ENCODE results near the gene DNAH6.
"Not testable (repeated sequence)": the region's sequence is repeated elsewhere in the genome, so short reads cannot be mapped to it uniquely, and the experiment has no call there.

The DNAH6 gene

DNA sequence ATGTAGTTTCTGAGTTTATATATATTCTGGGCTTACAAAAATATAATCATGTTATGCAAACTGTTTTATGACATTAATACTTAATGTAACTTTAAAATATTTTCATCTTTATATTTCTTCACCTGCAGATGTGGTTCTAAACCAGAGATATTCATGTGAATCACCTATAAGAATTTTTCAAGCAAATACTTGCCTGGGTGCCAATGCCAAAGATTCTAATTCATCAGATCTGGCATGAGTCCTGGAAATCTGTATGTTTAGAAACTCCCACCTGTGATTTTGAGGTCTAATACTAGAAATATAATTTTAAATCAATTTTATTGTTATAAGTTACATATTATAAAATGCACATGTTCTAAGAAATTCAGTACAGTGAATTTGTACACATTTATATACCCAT is 19.9 kb upstream of the DNAH6 start:
- DNase-seq (ENCODE audit: low spot score) (no peak), FAIRE-seq (no peak)

DNA sequence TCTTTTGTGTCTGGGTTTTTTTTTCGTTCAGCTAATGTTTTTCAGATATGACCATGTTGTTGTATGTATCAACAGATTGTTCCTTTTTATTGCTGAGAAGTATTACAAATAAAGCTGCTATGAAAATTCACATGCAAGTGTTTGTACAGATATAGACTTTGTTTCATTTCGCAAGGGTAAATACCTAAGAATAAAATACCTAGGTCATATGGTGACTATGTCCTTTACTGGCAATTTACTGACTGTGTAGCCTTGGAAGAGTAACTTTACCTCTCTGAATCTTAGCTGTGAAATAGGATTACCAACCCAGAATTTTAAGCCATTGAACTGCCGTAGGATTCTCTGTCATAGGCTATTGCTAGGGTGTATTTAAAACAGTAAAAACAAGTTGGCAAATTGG is 19.0 kb upstream of the DNAH6 start:
- FAIRE-seq: no peak
- DNase-seq (ENCODE audit: low spot score): no peak

DNA sequence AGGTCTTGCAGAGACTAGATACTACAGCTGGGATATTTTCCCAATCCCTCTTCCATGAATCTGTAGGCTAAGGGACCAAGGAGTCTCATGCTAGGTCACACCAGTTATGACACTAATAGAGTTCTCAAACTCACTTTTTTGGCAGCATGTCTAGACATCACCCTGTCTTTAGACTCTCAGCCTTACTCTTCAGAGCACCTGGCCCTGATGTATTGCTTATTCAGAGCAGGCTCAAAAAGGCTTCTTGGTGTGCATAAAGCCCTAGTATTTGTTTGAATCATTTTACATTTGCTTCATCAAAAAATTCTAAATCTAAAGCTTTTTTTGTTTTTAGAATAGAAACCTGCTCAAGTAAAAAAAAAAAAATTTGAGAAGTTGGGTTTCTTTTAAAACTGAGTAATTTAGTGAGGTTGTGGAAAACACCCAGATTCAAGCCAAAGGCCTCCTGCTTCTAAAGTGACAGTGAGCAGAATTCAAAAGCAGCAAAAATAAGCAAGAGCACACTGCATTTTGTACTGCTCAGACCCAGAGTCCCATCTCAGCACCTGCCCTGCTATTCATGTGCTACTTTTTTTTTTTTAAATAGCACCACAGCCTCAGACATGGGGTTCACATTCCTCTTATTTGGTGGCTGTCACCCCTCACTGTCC is 18.0 kb upstream of the DNAH6 start:
- DNase-seq (ENCODE audit: low spot score) (no peak), FAIRE-seq (no peak)

DNA sequence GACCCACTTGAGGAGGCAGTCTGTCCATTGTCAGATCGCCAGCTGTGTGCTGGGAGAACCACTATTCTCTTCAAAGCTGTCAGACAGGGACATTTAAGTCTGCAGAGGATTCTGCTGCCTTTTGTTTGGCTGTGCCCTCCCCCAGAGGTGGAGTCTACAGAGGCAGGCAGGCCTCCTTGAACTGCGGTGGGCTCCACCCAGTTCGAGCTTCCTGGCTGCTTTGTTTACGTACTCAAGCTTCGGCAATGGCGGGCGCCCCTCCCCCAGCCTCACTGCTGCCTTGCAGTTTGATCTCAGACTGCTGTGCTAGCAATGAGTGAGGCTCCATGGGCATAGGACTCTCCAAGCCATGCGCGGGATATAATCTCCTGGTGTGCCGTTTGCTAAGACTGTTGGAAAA is 5.3 kb upstream of the DNAH6 start:
- FAIRE-seq; DNase-seq (ENCODE audit: low spot score): not testable (repeated sequence)

DNA sequence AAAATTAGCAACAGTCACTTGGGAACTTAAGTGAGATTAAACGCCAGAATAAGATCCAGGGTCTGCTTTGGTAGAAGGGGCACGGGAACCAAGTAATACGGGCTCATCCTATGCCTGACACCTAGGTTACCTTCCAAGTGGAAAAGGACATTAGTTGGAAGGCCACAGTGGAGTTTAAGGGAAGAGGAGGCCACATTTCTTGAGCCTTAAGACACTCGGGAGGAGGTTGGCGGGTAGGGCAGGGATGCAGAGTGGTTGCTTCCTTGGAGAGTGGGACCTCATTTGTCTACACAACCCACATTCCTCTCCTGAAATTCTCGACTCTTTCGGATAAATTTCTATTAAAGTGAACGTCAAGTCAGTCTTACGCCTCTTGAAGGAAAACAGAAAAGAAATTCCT is 510 bp upstream of the DNAH6 start:
- DNase-seq (ENCODE audit: low spot score): no peak
- FAIRE-seq: no peak

DNA sequence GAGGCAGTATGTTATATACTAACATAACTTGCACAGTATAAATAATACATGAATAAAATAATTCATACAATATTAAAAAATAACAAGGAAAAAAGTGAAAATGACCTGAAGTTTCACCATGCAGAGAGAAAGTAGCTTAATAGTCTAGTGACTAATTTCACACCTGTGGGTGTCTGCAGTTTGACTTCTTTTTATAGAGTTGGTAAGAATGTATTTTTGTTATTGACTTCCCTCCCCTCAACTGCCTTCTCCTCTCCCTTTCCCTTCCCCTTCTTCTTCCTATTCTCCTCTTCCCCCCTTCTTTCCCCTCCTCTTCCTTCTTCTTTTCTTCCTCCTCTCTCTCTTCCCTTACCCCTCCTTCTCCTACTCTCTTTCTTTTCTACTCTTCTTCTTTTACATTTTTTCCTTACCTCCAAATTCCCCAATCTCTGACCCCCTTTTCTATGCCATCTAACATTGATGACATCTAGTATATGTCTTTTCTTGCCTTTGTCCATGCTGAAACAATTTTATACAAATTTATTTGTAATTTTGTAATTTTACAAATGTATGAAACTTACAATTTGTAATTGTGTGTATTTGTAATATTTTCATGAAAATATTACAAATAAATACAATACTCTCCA is 3.1 kb downstream of the DNAH6 start:
- FAIRE-seq (no peak), DNase-seq (ENCODE audit: low spot score) (no peak)

DNA sequence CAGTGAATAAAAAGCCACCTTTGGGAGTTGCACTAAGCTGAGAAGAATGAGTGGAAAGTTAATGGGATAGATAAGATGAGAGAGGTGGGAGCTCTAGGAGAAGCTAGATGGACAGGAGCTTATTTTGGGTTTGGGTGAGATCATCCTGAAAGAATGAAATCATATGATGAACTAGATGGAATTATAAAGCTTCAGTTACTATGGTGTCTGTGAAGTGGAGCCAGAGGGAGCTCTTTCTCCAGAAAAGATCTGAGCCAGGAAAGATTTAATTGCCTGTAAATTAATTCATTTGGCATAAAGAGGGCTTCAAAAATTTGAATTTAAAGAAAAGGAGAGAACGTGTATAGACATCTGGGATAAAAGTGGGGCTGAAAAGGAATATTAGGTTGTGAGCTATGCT is 10.3 kb downstream of the DNAH6 start:
- no peak for FAIRE-seq

DNA sequence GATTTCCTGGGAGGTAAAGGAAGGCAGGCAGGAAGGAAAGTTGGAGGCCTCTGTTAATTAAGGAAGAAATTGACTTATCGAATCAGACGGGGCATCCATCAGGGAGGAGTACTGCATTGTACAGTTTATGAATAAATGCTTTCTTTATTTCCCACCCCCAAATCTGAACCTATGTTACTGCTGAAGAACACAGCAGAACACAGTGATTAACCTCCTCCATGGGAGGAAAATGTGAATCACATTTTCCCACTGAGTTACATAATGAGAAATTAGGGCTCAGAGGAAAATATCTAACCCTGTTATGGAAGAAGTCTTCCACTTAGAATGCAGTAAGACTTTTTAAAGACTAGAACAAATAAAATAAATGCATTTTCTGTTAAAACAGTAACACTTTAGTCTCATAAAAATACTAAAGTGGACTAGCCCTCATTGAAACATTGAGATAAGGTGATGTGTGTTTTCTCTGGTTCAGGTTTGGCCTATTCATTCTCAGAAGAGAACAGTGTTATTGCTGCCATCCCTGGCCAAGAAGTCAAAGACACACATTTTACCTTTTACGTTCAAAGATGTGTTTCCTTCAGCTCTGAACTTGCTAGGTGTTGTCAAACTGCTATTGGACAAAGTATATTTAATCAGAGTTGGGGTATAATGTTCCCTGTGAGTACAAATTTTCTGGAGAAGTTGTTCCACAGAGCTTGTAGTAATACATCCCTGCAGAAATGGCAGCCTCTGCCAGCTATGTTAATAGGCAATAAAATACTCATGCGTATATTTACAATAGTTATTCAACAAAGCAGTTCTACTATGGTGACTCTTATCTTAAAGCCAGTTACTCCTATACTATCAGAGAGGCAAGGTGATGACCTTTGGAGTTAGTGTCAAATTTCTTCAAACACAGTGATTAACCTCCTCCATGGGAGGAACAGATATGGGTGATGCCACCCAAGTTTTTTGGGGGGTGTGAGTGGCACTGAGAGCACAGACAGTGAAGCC is 11.1 kb downstream of the DNAH6 start:
- no peak for DNase-seq (ENCODE audit: low spot score)

More for the DNA sequence above, 10.3 kb downstream of the DNAH6 start:
- no peak for DNase-seq (ENCODE audit: low spot score)

DNA sequence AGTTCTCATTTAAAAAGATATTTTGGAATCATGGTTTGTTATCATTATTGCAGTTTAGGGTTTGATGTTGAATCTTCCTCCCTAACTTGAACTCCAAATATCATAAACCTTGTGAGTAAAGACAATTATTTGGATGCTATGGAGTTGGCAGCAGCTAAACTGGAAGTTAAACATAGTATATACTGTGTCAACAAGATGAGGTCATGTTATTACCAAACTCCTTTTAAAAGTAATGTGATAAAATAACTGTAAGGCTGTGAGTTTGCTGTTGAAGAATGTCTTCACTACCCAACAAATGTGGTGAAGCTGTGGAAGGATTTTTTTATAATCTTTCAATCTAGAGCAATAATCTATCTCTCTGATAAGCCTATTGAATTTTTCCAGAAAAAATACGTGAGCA is 16.0 kb downstream of the DNAH6 start:
- no peak for FAIRE-seq
- DNase-seq (ENCODE audit: low spot score): no peak

More for the DNA sequence above, 11.1 kb downstream of the DNAH6 start:
- FAIRE-seq: no peak

DNA sequence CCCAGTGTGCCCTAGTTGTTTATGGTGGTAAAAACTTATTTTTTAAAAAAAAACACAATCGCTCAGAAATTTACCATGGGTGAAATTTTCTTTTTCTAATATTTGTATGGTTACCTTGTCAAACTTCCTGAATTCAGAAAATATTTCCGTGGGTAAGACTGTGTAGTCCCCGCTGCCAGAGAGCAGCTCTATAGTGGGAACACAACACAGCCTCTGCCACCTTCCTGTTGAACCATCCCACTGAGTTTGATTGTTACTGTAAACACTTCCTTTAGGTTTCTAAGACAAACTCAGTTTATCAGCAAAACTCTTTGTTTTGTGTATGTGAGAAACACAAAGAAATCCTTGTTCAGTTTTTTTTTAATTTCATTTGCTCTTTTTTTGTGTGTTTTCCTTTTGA is 17.9 kb downstream of the DNAH6 start:
- FAIRE-seq (no peak), DNase-seq (ENCODE audit: low spot score) (no peak)

DNA sequence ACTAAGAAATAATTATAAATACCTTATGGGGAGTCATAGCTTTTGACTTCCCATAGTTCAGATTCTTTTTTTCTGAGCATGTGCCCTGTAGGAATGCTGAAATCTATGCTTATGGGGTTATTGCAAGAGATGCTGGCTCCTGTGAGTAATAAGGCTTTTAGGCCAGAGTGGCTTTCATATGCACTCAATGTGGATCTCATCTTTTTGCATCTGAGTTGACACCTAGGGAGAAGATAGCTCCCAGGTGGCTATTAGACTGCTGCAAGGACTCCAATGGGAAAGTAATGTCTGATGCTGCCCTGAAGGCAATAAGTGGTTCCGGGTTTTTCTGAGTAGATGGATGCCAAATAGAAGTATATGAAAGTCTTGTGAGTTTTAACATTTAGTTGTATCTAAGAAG is 21.0 kb downstream of the DNAH6 start:
- DNase-seq (ENCODE audit: low spot score): no peak
- FAIRE-seq: no peak

DNA sequence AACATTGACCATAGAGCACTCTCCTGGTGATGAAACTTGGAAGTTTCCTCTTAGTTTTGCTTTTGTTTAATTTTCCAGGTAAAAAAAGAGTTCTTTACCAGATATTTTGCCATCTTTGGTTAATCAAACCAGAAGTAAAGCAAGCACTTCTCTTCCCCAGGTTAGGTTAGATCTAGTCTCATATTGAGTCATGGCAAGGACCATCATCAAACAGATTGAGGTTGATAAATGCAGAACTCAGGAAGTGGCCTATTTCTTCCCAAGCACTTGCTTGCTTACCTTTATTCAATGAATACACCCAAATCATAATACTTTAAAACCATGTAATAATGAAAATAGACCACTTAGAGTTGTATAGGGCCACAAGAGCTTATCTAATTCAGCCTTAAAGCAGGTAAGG is 23.4 kb downstream of the DNAH6 start:
- DNase-seq (ENCODE audit: low spot score) (no peak), FAIRE-seq (no peak)

DNA sequence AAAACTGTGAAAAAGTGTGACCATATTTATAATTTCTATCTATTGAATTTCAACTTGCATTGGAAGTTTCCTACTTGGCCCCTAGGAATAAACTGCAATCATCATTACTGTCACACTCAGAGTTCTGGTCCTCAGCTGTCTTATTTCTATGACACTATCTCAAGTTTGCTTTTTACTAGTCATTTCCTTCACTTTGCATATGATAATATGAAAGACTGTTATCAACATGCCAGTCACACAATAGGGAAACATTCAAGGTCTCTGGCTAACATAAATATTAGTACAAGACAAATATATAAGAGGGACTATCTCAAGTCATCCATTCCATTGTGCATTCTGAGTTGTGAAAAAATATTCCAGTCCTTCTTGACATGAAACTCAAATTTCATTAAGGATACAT is 28.7 kb downstream of the DNAH6 start:
- FAIRE-seq (no peak), DNase-seq (ENCODE audit: low spot score) (no peak)

DNA sequence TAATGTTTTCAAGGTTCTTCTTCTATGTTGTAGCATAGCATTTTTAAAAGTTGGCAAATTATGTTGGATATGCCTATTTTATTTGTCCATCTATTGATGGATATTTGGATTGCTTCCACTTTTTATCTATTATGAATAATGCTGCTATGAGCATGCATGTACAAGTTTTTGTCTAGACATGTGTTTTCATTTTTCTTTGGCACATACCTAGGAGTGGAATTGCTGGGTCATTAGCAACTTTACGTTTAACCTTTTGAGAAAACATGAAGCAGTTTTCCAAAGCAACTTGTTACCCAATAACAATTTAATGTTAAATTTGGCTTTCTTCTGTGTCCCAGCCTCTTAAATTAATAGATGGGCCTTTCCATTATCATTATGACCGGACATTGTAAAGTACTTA is 30.3 kb downstream of the DNAH6 start:
- DNase-seq (ENCODE audit: low spot score): no peak
- no peak for FAIRE-seq

DNA sequence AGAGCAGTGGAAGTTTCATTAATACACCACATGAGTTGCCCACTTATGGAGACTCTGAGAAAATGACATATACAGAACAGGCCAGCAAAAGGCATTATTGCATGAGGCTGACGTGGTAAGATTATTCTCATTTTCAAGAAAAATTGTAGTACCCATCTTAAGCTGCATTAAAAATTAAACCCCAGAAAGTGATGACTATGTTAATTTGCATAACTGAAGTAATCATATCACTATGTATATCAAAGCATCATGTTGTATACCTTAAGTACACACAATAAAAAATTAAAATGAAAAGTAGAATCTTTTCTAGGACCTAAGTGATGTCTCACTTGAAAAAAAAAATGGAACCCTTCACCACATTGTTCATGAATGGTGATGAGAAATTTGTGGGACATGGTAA is 32.0 kb downstream of the DNAH6 start:
- FAIRE-seq: no peak

DNA sequence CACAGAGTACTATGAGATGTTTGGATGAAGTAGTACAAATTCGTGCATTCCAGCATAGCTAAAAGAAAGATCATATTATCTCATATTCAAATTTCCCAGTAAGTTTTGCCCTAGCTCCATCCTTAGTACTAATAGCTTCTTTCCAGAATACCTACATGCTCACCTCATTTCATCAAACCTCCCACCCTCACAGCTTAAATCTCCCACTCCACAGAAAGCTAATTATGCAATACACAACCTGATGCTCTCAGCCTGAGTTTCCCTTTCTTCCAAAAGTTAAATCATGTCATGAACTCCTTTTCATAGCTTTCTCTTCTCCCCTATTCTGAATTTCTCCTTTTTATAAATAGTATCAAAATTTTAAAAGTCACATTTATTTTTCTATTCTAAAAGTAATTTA is 34.6 kb downstream of the DNAH6 start:
- FAIRE-seq (no peak), DNase-seq (ENCODE audit: low spot score) (no peak)

More for the DNA sequence above, 32.0 kb downstream of the DNAH6 start:
- no peak for DNase-seq (ENCODE audit: low spot score)

DNA sequence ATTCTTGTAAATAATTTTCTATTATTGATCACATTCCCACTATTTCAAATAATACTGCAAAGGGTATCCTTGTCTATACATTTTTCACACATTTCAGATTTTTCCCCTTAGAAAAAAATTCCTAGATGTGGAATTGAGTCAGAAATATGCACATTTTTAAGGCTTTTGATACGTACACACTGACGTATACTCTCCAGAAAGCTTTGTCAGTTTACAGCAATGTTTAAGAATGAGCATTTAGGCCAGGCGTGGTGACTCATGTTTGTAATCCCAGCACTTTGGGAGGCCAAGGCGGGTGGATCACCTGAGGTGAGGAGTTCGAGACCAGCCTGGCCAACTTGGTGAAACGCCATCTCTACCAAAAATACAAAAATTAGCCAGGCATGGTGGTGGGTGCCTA is 35.2 kb downstream of the DNAH6 start:
- FAIRE-seq; DNase-seq (ENCODE audit: low spot score): not testable (repeated sequence)

DNA sequence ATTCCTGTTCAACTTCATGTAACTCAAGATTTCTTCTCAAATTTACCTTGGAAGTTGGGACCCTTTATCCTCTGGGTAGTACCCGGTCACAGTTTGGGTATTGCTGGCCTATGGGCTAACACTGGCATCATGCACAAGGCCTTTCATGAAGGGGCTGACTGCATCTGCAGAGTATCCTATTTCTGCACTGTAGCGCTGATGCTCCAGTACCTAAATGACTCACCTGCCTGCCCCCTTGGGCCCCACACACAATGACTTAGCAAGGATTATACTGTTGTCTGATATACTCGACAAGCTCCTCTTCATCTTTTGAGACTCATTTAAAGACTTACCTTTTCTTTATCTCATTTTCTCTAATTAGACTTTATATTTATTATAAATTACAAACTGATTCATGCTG is 39.9 kb downstream of the DNAH6 start:
- no peak for FAIRE-seq

DNA sequence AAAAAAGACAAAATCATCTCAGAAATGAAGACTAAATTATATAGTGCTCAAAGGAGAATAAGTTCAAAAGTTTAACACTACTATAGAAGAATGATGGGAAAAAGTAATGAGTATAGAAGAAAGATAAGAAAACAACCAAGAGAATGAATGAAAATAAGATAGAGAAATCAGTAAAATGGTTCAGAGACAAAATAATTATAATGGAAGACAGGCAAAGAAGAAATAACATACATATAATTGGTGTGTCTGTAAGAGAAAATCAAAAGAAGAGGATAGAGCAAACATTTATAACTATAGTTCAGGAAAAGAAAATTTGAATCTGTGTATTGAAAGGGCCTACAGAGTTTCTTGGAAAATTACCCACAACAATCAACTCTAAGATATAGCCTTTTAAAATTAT is 43.5 kb downstream of the DNAH6 start:
- FAIRE-seq: no peak
- DNase-seq (ENCODE audit: low spot score): no peak

More for the DNA sequence above, 39.9 kb downstream of the DNAH6 start:
- no peak for DNase-seq (ENCODE audit: low spot score)

DNA sequence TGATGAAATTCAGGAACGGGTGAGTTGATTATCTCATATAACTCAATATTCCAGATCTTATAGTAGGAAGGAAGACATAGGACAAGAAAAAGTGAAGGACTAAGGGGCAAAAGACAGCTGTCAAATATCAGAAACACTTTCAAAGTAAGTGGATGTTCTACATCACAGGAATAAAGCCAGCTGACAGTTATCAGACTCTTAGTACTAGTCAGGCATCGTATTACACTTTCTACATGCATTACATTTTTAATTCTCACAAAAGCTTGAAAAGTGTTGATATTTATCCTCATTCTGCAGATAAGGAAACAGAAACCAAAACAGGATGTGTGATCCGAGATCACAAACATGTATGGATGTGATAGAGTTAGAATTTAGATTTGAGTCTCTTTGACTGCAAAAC is 63.4 kb downstream of the DNAH6 start:
- FAIRE-seq (no peak), DNase-seq (ENCODE audit: low spot score) (no peak)

DNA sequence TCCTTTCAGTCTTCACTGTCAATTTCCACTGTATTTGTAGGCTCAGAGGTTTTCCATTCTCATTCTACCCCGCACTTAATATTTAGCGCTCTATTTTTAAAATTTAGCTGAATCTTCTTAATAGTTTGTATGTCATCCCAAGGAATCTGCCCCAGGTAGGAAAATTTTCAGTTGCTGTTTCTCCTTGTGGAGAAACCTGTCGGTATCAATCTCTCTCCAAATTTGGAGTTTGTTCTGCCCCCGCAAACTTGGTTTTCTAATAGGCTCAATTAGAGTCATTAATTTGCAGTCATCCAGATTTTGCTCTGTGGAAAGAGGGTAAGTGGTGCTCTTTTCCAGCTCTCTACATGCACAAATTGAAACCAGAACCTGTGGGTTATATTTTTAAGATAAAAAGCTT is 87.6 kb downstream of the DNAH6 start:
- DNase-seq (ENCODE audit: low spot score) (no peak), FAIRE-seq (no peak)

DNA sequence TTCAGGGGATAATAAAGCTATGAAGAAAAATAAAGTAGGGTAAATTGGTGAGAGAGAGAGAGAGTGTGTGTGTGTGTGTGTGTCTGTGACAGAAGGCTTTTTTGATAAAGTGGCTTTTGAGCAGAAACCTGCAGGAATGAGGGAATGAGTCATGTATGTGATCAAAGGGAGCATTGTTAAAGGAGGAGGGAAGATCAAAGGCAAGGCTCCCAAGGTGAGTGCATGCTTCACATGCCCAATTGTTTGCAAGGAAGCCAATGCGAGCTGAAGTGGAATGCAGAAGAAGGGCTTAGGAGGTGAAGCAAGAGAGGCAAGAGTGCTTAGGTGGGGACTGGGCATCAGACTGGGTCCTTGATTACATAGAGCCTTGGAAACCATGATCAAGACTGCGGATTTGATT is 96.8 kb downstream of the DNAH6 start:
- FAIRE-seq (no peak), DNase-seq (ENCODE audit: low spot score) (no peak)

Data from RCC 7860 (cell line).